ENCODE results near the gene GPATCH4.
"Not testable (repeated sequence)": the region's sequence is repeated elsewhere in the genome, so short reads cannot be mapped to it uniquely, and the experiment has no call there.

Gene GPATCH4

GRCh38 chr1:156592910-156593660 is 8.2 kb downstream of the GPATCH4 start:
- no peak for TF ChIP-seq CTCF (IDR thresholded peaks at IDR 0.05; ENCODE audit: low read depth, low read length)
- in situ Hi-C loops (cut with HindIII; ENCODE audit: low sequenced_read_pairs) = no loop called here
- no peak for DNase-seq (ENCODE audit: low read depth, low spot score)
- H3K4me3 ChIP-seq (ENCODE audit: low read depth, low read length) = no peak overlapping the region

- no peak for TF ChIP-seq CTCF (IDR thresholded peaks at IDR 0.05; ENCODE audit: low read depth, low read length)
- peak overlapping the region; percentile 76 for H3K4me3 ChIP-seq (ENCODE audit: low read depth, low read length)
- DNase-seq (ENCODE audit: low read depth, low spot score) = no peak
- in situ Hi-C loops (cut with HindIII; ENCODE audit: low sequenced_read_pairs) = no loop called here
Measured at GRCh38 chr1:156592158-156592909, 8.9 kb downstream of the GPATCH4 start.

GRCh38 chr1:156591432-156592157 is 9.7 kb downstream of the GPATCH4 start, which contains the start of gene NAXE:
TSS of gene NAXE (plus strand) at chr1:156591776. CDS start at chr1:156591805, 29 bp downstream.
- peak; percentile 43 for DNase-seq (ENCODE audit: low read depth, low spot score)

GRCh38 chr1:156591181-156591431 is 10.2 kb downstream of the GPATCH4 start:
- in situ Hi-C loops (cut with HindIII; ENCODE audit: low sequenced_read_pairs) = no loop called here
- no peak for DNase-seq (ENCODE audit: low read depth, low spot score)
- TF ChIP-seq CTCF (IDR thresholded peaks at IDR 0.05; ENCODE audit: low read depth, low read length) = no peak

More at GRCh38 chr1:156591432-156592157, 9.7 kb downstream of the GPATCH4 start, which contains the start of gene NAXE:
- in situ Hi-C loops (cut with HindIII; ENCODE audit: low sequenced_read_pairs) = no loop called here
- TF ChIP-seq CTCF (IDR thresholded peaks at IDR 0.05; ENCODE audit: low read depth, low read length) = no peak
- peak within 1 kb of the TSS; percentile 76 for H3K4me3 ChIP-seq (ENCODE audit: low read depth, low read length)

GRCh38 chr1:156590326-156591180 is 10.7 kb downstream of the GPATCH4 start:
- no peak overlapping the region for H3K4me3 ChIP-seq (ENCODE audit: low read depth, low read length)
- in situ Hi-C loops (cut with HindIII; ENCODE audit: low sequenced_read_pairs) = no loop called here
- no peak for TF ChIP-seq CTCF (IDR thresholded peaks at IDR 0.05; ENCODE audit: low read depth, low read length)
- no peak for DNase-seq (ENCODE audit: low read depth, low spot score)

More at GRCh38 chr1:156591181-156591431, 10.2 kb downstream of the GPATCH4 start:
- peak overlapping the region; percentile 76 for H3K4me3 ChIP-seq (ENCODE audit: low read depth, low read length)

GRCh38 chr1:156589546-156589945 is 11.7 kb downstream of the GPATCH4 start:
- in situ Hi-C loops (cut with HindIII; ENCODE audit: low sequenced_read_pairs) = no loop called here
- DNase-seq (ENCODE audit: low read depth, low spot score) = no peak
- no peak overlapping the region for H3K4me3 ChIP-seq (ENCODE audit: low read depth, low read length)
- no peak for TF ChIP-seq CTCF (IDR thresholded peaks at IDR 0.05; ENCODE audit: low read depth, low read length)

- in situ Hi-C loops (cut with HindIII; ENCODE audit: low sequenced_read_pairs); DNase-seq (ENCODE audit: low read depth, low spot score); H3K4me3 ChIP-seq (ENCODE audit: low read depth, low read length): not testable (repeated sequence)
Measured at GRCh38 chr1:156587927-156588326, 13.4 kb downstream of the GPATCH4 start.

Data from astrocyte of the spinal cord (primary cell).